Liver (tissue), 9 donors: ENCODE results near the gene IQCH. TPM values are rescaled to one million over a fixed set of nuclear protein-coding genes. Genes with fewer than 3 reads are reported as not detected.

Source experiments
- DNase-seq: peaks from one replicate; pipeline ENCODE4 v3.0.0-alpha.2; 2017; ENCODE audit warnings: low spot score
- H3K27ac ChIP-seq, 2 donors: one replicate each; pipeline ENCODE4 v1.7.0; 2013; ENCODE audit warnings: inconsistent platforms in 2 of 2, low read length in 2 of 2, control low read depth in 1 of 2, low read depth in 1 of 2, mild to moderate bottlenecking in 1 of 2
- H3K27me3 ChIP-seq, 4 donors: one replicate each; pipeline versions ENCODE4 v1.6.1 to v1.7.0; 2013; ENCODE audit warnings: low read length in 3 of 4, inconsistent platforms in 1 of 4, mild to moderate bottlenecking in 1 of 4, moderate library complexity in 1 of 4; ENCODE audit not compliant: control insufficient read depth in 4 of 4, insufficient read depth in 4 of 4
- H3K36me3 ChIP-seq, 4 donors: one replicate each; pipeline versions ENCODE4 v1.6.1 to v1.7.0; 2013; ENCODE audit warnings: low read length in 3 of 4, mild to moderate bottlenecking in 3 of 4, low read depth in 1 of 4, moderate library complexity in 1 of 4; ENCODE audit not compliant: control insufficient read depth in 4 of 4, insufficient read depth in 3 of 4
- H3K4me1 ChIP-seq, 4 donors: one replicate each; pipeline versions ENCODE4 v1.6.1 to v1.7.0; 2013; ENCODE audit warnings: low read length in 3 of 4, mild to moderate bottlenecking in 3 of 4, moderate library complexity in 1 of 4; ENCODE audit not compliant: control insufficient read depth in 4 of 4, insufficient read depth in 4 of 4
- H3K4me3 ChIP-seq, 3 donors: one replicate each; pipeline versions ENCODE4 v1.6.1 to v1.7.0; 2013; ENCODE audit warnings: low read length in 3 of 3, control low read depth in 1 of 3, low read depth in 1 of 3, mild to moderate bottlenecking in 1 of 3
- H3K9ac ChIP-seq, 2 donors: one replicate each; pipeline ENCODE4 v1.7.0; 2013; ENCODE audit warnings: low read length in 2 of 2, mild to moderate bottlenecking in 2 of 2, moderate library complexity in 2 of 2, control low read depth in 1 of 2, low read depth in 1 of 2
- H3K9me3 ChIP-seq, 4 donors: one replicate each; pipeline versions ENCODE4 v1.6.1 to v1.7.0; 2013; ENCODE audit warnings: low read length in 3 of 4; ENCODE audit not compliant: control insufficient read depth in 4 of 4
- EGR1 ChIP-seq, 2 donors: IDR thresholded peaks; 2 replicates each; pipeline ENCODE4 v1.6.1; 2016 to 2018; ENCODE audit warnings: antibody characterized with exemption in 2 of 2, low read depth in 2 of 2
- FOXA1 ChIP-seq: IDR thresholded peaks from 2 replicates; pipeline ENCODE4 v1.6.1; 2016; ENCODE audit warnings: antibody characterized with exemption
- FOXA2 ChIP-seq: IDR thresholded peaks from 2 replicates; pipeline ENCODE4 v1.6.1; 2016; ENCODE audit warnings: antibody characterized with exemption
- GABPA ChIP-seq, 2 donors: IDR thresholded peaks in 1 of 2; conservative IDR thresholded peaks in 1 of 2; 2 replicates each; pipeline ENCODE4 v1.6.1; 2016; ENCODE audit warnings: antibody characterized with exemption in 2 of 2, mild to moderate bottlenecking in 1 of 2, moderate library complexity in 1 of 2
- HNF4A ChIP-seq, 2 donors: conservative IDR thresholded peaks; 2 replicates each; pipeline ENCODE4 v1.6.1; 2016; ENCODE audit warnings: antibody characterized with exemption in 2 of 2, mild to moderate bottlenecking in 2 of 2
- HNF4G ChIP-seq: IDR thresholded peaks from 2 replicates; pipeline ENCODE4 v1.6.1; 2016; ENCODE audit warnings: antibody characterized with exemption
- JUND ChIP-seq, 2 donors: IDR thresholded peaks; 2 replicates each; pipeline ENCODE4 v1.6.1; 2016; ENCODE audit warnings: antibody characterized with exemption in 2 of 2
- NR2F2 ChIP-seq: IDR thresholded peaks from 2 replicates; pipeline ENCODE4 v1.6.1; 2016; ENCODE audit warnings: antibody characterized with exemption
- RAD21 ChIP-seq, 2 donors: IDR thresholded peaks; 2 replicates each; pipeline ENCODE4 v1.6.1; 2016; ENCODE audit warnings: antibody characterized with exemption in 2 of 2, mild to moderate bottlenecking in 2 of 2
- REST ChIP-seq: IDR thresholded peaks from 2 replicates; pipeline ENCODE4 v1.6.1; 2016; ENCODE audit warnings: antibody characterized with exemption, mild to moderate bottlenecking
- RXRA ChIP-seq, 2 donors: IDR thresholded peaks; 2 replicates each; pipeline ENCODE4 v1.6.1; 2017 to 2018; ENCODE audit warnings: antibody characterized with exemption in 2 of 2, mild to moderate bottlenecking in 1 of 2
- SP1 ChIP-seq: IDR thresholded peaks from 2 replicates; pipeline ENCODE4 v1.6.1; 2018; ENCODE audit warnings: antibody characterized with exemption, mild to moderate bottlenecking
- TAF1 ChIP-seq: conservative IDR thresholded peaks from 2 replicates; pipeline ENCODE4 v1.6.1; 2016; ENCODE audit warnings: antibody characterized with exemption, mild to moderate bottlenecking
- YY1 ChIP-seq: IDR thresholded peaks from 2 replicates; pipeline ENCODE4 v1.6.1; 2016; ENCODE audit warnings: antibody characterized with exemption, mild to moderate bottlenecking
- ZBTB33 ChIP-seq: IDR thresholded peaks from 2 replicates; pipeline ENCODE4 v1.6.1; 2016; ENCODE audit warnings: antibody characterized with exemption
- WGBS: extraction: QIAGEN DNeasy Blood & Tissue Kit; methylation state at CpG from one replicate; pipeline ENCODE4 v1.1.7; 2013; 5-methylcytosine and 5-hydroxymethylcytosine counted together
- polyA plus RNA-seq, 2 donors: library from polyadenylated mRNA; stranded (reverse) in 1 of 2; unstranded in 1 of 2; fragments of 200-250 nt in 1 of 2; fragments of >200 nt in 1 of 2; fragmentation: Nextera tagmentation in 1 of 2; extraction: Ambion mirVana in 1 of 2; gene quantifications; one replicate each; pipeline versions ENCODE4 v1.2.1 to v1.2.3, GENCODE V29; 2013 to 2015
- total RNA-seq, 2 donors: library from RNA; depleted of rRNA; stranded (reverse); fragments of >200 nt; gene quantifications; one replicate each; pipeline ENCODE4 v1.2.3, GENCODE V29; 2014
- TF ChIP-seq, protein P1 (sequence below): IDR thresholded peaks from 2 replicates; pipeline ENCODE4 v1.6.1; 2016; ENCODE audit warnings: antibody characterized with exemption
- TF ChIP-seq, protein P2 (sequence below): fragments of 150-350 bp; IDR thresholded peaks from 2 replicates; pipeline ENCODE4 v1.5.1; 2017; ENCODE audit warnings: improper control_type of control experiment, low read depth, low read length; ENCODE audit not compliant: missing input control
- TF ChIP-seq, protein P3 (sequence below): IDR thresholded peaks from 2 replicates; pipeline ENCODE4 v1.6.1; 2016; ENCODE audit warnings: antibody characterized with exemption
- donor health status: healthy.
- donor health status: healthy.
- donor health status: healthy.
- donor health status: healthy.
- donor health status: healthy.

IQCH gene
- total and polyA plus RNA-seq, 4 donors = 0.23 to 1.6 (median 0.86) TPM

DNA sequence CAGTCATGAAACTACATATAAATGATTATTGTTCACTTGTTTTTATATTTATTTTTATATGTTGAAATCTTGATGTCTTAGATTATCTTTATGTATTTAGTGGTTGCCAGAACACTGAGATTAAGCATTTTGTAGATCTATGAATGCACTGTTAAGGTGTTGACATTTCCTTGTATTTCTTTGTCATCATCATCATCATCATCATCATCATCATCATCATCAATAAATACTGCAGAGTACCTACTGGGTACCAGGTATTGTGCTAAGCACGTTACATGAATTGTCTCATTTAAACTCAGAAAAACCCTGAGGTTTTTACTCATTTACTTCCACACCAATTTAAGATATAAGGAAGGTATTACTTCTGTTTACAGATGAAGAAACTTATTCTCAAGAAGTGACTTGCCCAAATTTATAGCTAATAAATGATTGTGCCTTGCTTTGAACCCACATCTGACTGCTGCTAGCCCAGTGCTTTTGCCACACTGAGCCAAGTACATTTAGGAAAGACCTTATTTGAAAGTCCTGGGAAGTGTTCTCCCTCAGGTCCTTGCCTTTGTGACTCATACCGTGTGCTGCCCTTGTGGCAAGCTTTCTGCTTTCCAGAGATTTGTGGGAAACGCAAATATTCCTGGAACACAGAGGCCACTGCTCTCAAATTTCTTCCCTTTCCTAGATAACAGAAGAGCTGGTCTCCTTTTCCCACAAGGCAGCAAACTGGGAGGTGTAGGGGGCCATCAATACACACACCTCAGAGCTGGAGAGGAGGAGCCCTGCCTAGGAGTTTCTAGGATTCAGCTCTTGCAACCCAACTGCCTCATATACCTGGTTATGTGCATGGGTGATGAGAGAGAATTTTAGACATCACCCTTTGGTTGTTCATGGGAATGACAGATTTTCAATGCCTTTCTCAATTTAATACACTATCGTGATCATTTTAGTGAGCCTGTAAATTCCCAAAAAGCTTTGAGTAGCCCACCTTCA lies 150.9 kb downstream of the IQCH start:
- no peak for TF ChIP-seq ZBTB33
- no peak for TF ChIP-seq GABPA (IDR thresholded peaks at IDR 0.05 in 1 of 2, conservative IDR thresholded peaks at IDR 0.05 in 1 of 2)
- no peak for DNase-seq
- Histone ChIP-seq H3K27me3 (no peaks in the 10 kb centered on the region), H3K4me1 (no peaks in the 10 kb centered on the region), H3K4me3 (no peak overlapping the region), H3K27ac (no peak overlapping the region), H3K9me3 (no peaks in the 10 kb centered on the region), H3K36me3 (no peaks in the 10 kb centered on the region), H3K9ac (no peak overlapping the region)
- 87% methylated on average over 4 of the region's 4 CpGs for WGBS

DNA sequence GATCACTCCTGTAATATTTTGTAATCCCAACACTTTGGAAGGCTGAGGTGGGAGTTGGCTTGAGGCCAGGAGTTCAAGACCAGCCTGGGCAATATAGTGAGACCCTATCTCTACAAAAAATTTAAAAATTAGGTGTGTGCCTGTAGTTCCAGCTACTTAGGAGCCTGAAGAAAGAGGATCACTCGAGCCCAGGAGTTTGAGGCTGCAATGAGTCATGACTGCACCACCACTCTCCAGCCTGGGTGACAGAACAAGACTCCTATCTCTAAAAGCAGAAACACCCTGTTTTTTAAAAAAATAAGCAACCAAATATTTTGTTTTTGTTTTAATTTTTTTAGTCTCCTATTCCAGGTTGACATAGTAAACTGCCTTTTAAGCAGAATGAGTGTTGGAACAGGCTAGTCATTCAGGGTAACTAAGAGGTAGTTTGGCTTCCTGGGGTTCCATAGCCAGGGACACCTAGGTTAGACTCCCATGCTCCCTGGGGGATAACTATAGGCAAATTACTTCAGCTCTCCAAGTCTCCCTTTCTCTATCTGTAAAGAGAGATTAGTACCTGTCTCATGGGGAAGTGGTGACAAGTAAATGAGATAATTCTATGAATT lies 151.8 kb downstream of the IQCH start:
- 87% methylated on average over 1 of the region's 1 CpG for WGBS
- no peaks in the 10 kb centered on the region for H3K36me3 ChIP-seq
- H3K4me3 ChIP-seq = no peak overlapping the region
- TF ChIP-seq FOXA1 (no peak), JUND (IDR thresholded peaks at IDR 0.05) (no peak), NR2F2 (no peak), RXRA (IDR thresholded peaks at IDR 0.05) (no peak), FOXA2 (no peak), HNF4A (conservative IDR thresholded peaks at IDR 0.05) (no peak), HNF4G (no peak), TAF1 (no peak), GABPA (IDR thresholded peaks at IDR 0.05 in 1 of 2, conservative IDR thresholded peaks at IDR 0.05 in 1 of 2) (no peak), ZBTB33 (no peak), YY1 (no peak), SP1 (no peak), EGR1 (IDR thresholded peaks at IDR 0.05; ENCODE audit: low read depth in 2 of 2) (no peak), REST (no peak), RAD21 (IDR thresholded peaks at IDR 0.05) (no peak)
- TF ChIP-seq, protein P1, sequence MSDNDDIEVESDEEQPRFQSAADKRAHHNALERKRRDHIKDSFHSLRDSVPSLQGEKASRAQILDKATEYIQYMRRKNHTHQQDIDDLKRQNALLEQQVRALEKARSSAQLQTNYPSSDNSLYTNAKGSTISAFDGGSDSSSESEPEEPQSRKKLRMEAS = no peak
- TF ChIP-seq, protein P2, sequence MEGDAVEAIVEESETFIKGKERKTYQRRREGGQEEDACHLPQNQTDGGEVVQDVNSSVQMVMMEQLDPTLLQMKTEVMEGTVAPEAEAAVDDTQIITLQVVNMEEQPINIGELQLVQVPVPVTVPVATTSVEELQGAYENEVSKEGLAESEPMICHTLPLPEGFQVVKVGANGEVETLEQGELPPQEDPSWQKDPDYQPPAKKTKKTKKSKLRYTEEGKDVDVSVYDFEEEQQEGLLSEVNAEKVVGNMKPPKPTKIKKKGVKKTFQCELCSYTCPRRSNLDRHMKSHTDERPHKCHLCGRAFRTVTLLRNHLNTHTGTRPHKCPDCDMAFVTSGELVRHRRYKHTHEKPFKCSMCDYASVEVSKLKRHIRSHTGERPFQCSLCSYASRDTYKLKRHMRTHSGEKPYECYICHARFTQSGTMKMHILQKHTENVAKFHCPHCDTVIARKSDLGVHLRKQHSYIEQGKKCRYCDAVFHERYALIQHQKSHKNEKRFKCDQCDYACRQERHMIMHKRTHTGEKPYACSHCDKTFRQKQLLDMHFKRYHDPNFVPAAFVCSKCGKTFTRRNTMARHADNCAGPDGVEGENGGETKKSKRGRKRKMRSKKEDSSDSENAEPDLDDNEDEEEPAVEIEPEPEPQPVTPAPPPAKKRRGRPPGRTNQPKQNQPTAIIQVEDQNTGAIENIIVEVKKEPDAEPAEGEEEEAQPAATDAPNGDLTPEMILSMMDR = no peak
- TF ChIP-seq, protein P3, sequence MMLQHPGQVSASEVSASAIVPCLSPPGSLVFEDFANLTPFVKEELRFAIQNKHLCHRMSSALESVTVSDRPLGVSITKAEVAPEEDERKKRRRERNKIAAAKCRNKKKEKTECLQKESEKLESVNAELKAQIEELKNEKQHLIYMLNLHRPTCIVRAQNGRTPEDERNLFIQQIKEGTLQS = no peak
- no peak overlapping the region for H3K27ac ChIP-seq
- no peak for DNase-seq
- no peaks in the 10 kb centered on the region for H3K27me3 ChIP-seq
- no peak overlapping the region for H3K9ac ChIP-seq
- no peaks in the 10 kb centered on the region for H3K9me3 ChIP-seq
- no peaks in the 10 kb centered on the region for H3K4me1 ChIP-seq
